GF-D8 (cell line): Measurements from ENCODE around the gene MGAT4A.

Source experiments
- DNase-seq: peaks from one replicate; lab custom pipeline; 2025; lab: John Stamatoyannopoulos, UW

MGAT4A gene

GRCh38 chr2:98658816-98659490 is 72.0 kb downstream of the MGAT4A start:
- no peak for DNase-seq

DNA sequence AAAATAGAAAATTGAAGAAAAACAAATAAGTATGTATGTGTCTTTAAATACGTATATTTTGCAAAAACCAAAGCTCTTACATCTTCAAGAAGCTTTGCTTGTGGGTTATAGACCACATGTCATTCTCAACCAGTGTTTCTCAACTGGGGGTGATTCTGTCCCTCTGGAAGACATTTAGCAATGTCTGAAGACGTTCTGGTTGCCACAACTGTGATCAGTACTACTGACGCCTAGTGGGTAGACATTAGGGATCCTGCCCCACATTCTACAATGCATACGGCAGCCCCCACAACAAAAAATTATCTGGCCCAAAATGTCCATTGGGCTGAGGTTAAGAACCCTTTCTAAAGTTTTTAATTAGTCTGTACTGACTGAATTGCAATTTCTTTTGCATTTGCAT is 74.1 kb downstream of the MGAT4A start:
- peak; percentile 86 for DNase-seq

GRCh38 chr2:98654699-98655495 is 76.0 kb downstream of the MGAT4A start:
- peak; percentile 58 for DNase-seq

DNA sequence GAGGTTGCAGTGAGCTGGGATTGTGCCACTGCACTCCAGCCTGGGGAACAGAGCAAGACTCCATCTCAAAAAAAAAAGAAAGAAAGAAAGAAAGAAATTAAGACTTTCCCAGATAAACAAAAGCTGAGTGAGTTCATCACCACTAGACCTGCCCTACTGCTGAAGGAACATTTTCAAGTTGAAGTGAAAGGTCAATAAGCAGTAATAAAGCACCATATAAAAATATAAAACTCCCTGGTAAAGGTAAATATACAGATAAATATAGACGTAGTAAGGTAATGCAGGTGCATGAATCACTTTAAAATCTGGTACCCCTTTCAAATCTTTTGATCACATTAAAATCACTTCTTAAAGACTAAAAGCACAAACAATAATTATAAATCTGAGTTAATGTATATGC is 79.9 kb downstream of the MGAT4A start:
- no peak for DNase-seq

GRCh38 chr2:98649992-98650375 is 80.9 kb downstream of the MGAT4A start:
- no peak for DNase-seq

GRCh38 chr2:98649135-98649991 is 81.6 kb downstream of the MGAT4A start:
- DNase-seq, result peak; percentile 64

DNA sequence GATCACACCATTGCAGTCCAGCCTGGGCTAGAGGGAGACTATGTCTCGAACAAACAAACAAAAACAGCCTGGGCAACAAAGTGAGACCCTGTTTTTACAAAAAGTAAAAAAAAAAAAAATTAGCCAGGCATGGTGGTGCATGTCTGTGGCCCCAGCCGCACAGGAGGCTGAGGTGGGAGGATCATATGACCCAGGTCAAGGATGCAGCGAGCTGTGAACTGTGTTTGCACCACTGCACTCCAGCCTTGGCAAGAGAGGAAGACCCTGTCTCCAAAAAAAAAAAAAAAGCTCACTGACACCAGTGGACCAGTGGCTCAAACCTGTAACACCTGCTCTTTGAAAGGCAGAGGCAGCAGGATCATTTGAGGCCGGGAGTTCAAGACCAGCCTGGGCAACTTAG is 82.5 kb downstream of the MGAT4A start:
- no peak for DNase-seq

DNA sequence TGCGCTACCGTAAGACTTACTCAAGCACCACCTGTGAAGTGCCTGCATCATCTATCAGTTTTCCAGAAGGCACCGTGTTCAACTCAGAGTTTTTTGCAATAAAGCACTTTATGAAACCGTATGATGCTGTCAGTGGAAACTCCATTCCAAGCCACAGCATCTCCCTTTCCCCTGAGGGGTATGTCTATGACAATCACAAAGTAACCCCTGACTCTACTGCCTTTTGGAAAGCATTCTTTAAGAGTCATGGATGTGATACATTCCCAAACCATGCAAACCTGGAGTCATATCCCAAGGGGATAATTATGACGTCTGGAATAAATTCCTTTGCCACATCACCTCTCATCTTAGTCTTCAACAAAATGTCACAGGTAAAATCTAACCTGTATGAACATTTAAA is 83.3 kb downstream of the MGAT4A start:
- no peak for DNase-seq

DNA sequence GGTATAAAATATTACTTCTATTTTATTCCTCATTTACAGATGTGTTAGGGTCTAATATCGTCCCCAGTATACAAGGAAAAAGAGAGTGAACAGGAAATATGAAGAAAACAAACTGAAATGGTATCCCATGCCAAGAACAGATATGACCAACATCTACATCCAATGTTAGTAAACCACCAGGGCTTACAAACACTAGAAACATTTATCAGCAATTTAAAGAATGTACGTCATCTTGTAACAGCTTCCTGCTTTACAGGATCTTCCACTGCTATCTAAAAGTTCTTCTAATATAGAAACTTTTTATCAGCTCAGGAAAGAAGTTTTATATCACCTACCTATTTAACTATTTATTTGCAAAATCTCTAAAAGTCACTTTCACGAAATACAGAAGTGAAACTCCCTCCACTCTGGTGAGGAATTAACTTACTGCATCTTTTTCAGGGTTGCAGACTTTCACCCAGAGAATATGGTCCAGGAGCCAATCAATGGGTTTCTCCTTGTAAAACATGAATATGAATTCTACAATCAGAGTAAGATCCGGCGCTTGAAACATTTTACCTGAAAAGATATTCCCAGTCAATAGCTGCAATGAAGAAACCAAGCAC is 87.3 kb downstream of the MGAT4A start:
- no peak for DNase-seq

GRCh38 chr2:98637401-98638147 is 93.4 kb downstream of the MGAT4A start:
- DNase-seq, result no peak

DNA sequence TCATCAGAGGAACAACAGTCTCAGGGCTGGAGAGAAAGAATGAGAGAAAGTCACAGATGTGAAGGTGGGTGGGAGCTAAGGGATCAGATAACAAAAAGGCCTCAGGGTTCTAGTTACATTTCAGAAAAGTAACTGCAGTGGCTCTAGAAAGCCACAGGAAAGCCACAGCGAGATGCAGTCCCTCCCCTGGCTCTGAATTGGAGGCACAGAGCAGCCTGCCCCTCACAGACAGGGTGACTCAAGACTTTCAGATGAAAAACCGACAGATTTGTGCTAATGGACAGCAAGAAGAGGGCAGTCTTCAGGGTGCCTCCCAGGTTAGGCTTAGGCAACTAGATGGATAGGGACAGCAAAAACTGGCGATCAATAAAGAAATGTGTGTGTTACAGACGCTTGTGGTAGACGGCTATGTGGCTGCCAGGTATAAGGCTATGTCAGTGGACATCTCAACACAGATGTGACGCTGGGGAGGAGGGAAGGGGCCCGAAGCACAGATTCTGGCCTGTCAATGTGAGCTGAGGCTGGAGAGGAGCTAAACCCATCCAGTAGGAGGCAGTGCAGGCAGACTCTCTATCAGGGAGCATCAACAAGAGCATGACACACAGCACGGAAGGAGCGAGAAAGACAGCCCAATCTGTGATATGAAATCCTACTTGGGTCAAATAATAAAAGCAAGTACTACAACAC is 96.4 kb downstream of the MGAT4A start:
- DNase-seq, result no peak

GRCh38 chr2:98632351-98632750 is 98.6 kb downstream of the MGAT4A start:
- DNase-seq, result no peak

- peak; percentile 65 for DNase-seq
Measured at GRCh38 chr2:98623657-98624056, 107.3 kb downstream of the MGAT4A start.

GRCh38 chr2:98617149-98617548 is 113.8 kb downstream of the MGAT4A start:
- no peak for DNase-seq

DNA sequence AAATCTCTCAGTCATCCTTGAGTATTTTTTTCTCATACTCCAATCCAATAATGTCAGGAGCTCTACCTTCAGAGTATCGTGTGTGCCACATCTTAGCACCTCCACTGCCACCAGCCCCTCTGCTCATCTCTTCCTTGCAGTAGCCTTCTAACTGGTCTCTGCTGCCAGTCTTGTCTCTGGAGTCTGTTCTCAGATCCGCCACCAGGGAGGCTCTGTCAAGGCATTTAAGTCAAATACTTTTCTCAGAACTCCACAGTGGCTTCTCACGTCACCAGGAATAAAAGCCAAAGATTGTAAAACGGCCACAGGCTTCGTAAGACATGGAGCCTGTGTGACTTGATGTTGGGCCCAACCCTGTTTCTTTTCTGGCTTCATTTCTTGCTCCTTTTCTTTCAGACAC is 115.5 kb downstream of the MGAT4A start:
- no peak for DNase-seq

GRCh38 chr2:98614024-98614739 is 116.8 kb downstream of the MGAT4A start:
- no peak for DNase-seq

GRCh38 chr2:98608962-98609604 is 121.8 kb downstream of the MGAT4A start:
- DNase-seq, result no peak

DNA sequence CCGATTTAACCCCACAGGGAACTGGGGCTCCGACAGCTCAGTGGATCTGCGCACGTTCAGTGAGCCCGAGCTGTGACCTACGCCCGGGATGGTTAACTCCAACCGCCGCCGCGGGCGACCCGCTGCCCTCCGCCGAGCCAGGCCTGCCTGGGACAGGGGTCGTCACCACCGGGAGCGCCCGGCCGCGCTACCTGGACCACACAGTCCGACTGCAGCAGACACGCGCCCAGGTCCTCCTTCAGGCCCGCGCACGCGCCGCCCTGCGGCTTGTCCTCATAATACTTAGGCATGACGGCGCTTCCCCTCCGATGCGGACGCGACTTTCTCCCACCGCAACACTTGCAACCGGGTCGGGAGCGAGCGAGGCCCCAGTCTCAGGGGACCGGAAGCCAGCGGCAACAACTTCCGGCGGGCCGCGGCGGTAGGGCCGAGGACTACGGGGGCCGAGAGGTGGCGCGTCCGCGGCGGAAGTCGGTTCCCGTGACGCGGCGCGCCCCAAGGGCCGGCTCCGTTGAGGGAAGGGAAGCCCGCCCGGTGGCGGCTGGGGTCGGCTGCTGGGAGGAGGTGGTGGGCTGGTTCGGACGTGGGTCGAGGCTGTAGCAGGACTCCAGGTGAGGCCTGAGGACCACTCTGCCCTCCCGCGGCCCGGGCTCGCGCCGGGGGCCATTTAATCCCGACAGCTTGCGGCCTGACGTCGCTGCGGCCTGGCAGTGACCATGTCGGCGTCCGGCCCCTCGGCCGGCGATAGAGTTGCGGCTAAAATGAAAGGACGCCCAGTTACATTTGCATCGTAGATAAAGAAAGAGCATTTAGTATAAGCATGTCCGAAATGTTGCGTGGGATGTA is 122.6 kb downstream of the MGAT4A start, which contains the start of the genes COA5 and UNC50:
Gene COA5, minus strand, starts transcription at position 397 of the 846 bp plus-strand sequence. Its CDS starts 107 bp downstream, at position 290.
Gene UNC50, plus strand, starts transcription at position 474 of the 846 bp plus-strand sequence. CDS start 1,171 bp downstream, outside the sequence.
- peak; percentile 82 for DNase-seq

GRCh38 chr2:98607741-98608115 is 123.2 kb downstream of the MGAT4A start:
- peak; percentile 25 for DNase-seq
